AG09309 (cell line): Measurements from ENCODE around the gene SMIM30.
A peak's percentile ranks its signal among the peaks of the same experiment; 100 is the strongest.
"Not testable (repeated sequence)": the region's sequence is repeated elsewhere in the genome, so short reads cannot be mapped to it uniquely, and the experiment has no call there.

Source experiments
- DNase-seq: peaks from one replicate; pipeline ENCODE4 v3.0.0-alpha.2; 2010; ENCODE audit warnings: low read depth
- H3K4me3 ChIP-seq: 2 replicates; pipeline ENCODE4 v1.5.1; 2011; ENCODE audit warnings: mild to moderate bottlenecking, low read depth, low read length, moderate library complexity; ENCODE audit not compliant: control insufficient read depth
- TF ChIP-seq, protein P1 (sequence below): IDR thresholded peaks from 2 replicates; pipeline ENCODE4 v1.5.1; 2011; ENCODE audit warnings: mild to moderate bottlenecking, low read depth, low read length, inconsistent platforms; ENCODE audit not compliant: insufficient read depth, control insufficient read depth; ENCODE audit errors: missing control alignments

SMIM30 gene

GRCh38 chr7:113128031-113128430 is 9.7 kb upstream of the SMIM30 start:
- no peak overlapping the region for H3K4me3 ChIP-seq
- TF ChIP-seq, protein P1, sequence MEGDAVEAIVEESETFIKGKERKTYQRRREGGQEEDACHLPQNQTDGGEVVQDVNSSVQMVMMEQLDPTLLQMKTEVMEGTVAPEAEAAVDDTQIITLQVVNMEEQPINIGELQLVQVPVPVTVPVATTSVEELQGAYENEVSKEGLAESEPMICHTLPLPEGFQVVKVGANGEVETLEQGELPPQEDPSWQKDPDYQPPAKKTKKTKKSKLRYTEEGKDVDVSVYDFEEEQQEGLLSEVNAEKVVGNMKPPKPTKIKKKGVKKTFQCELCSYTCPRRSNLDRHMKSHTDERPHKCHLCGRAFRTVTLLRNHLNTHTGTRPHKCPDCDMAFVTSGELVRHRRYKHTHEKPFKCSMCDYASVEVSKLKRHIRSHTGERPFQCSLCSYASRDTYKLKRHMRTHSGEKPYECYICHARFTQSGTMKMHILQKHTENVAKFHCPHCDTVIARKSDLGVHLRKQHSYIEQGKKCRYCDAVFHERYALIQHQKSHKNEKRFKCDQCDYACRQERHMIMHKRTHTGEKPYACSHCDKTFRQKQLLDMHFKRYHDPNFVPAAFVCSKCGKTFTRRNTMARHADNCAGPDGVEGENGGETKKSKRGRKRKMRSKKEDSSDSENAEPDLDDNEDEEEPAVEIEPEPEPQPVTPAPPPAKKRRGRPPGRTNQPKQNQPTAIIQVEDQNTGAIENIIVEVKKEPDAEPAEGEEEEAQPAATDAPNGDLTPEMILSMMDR, result no peak
- DNase-seq, result no peak

GRCh38 chr7:113125728-113126127 is 7.4 kb upstream of the SMIM30 start:
- TF ChIP-seq, protein P1, result no peak
- no peak overlapping the region for H3K4me3 ChIP-seq
- DNase-seq, result no peak

- H3K4me3 ChIP-seq, result no peak overlapping the region
- no peak for DNase-seq
- TF ChIP-seq, protein P1, result no peak
These were observed 4.4 kb upstream of the SMIM30 start for GRCh38 chr7:113122744-113123143.

DNA sequence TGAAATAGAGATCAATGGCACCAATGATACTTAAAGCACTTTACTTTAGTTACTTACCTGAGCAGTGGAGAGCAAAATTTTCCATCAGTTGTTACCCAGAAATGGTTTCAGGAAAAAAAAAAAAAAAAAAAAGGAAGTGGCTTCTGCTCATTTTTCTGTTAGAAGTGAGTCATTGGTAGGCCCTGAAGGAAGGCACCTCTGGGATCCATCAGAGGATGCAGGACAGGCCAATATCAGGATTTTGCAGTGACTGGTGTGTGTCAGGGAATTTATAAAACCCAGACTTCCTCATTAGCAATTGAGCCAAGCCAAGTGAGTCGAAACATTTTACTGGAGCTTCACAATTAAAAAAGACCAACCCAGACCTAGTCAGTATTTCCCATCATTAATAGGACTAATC is 2.3 kb upstream of the SMIM30 start:
- TF ChIP-seq, protein P1, result no peak
- no peak for DNase-seq
- no peak overlapping the region for H3K4me3 ChIP-seq

DNA sequence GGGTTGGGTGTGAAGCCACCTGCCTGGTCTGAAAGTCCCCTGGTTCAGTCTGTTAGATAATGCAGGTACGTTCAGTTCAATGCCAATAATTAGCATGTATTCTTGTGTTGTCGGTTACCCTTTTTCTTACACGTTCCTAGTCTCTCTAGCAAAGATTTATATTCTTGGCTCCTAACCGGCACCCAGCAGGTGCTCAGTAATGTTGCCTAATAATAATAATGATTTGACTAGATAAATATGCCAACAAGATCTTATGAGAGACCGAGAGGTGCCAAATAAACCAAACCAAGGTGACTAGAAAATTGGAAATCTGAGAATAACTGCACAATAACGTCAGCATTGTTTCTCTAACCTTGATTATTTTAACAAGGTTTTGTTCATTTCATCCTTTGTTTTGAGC is 1.1 kb upstream of the SMIM30 start:
- DNase-seq, result no peak
- H3K4me3 ChIP-seq, result no peak overlapping the region
- TF ChIP-seq, protein P1, result no peak

DNA sequence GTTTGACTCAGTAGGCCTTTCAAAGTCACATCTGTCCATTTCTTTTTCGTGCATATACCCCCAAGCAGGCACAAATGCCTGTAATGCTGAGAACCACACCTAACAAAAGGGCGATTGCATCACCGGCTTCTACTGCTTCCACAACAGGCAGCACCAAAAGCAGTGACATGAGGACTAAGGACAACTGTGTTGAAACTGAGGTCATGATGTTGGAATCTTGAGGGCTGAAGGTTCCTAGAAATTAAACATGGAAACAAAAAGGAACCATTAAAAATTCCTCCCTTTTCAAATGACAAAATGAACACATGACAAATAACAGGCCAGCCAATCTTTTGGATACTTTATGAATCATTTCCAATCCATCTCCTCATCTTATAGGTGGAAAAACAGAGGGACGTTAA is 980 bp downstream of the SMIM30 start:
- peak overlapping the region; percentile 59 for H3K4me3 ChIP-seq
- not testable (repeated sequence) for DNase-seq

DNA sequence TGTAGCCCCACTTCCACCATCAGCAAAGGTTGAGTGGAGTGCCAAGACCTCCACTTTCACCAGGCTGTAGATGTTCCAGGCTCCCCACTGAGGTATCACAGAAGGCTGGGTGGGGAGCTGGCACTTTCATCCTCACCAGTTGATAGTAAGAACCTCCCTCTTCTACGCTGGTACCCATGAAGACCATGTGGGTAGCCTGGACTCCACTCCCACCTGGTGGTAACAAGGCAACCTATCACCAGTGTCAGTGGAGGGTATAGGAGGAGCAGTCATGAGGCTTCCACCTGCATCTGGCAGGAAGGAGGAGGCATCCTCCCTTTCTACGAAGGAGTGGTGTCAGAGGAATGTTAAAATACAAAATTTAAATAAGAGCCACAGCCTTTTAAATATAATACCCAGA is 4.4 kb downstream of the SMIM30 start:
- TF ChIP-seq, protein P1, result peak; percentile 26
- DNase-seq, result no peak
- no peak overlapping the region for H3K4me3 ChIP-seq
